HG03558 (cell line): ENCODE results near the gene LOC128125822.
"Not testable (repeated sequence)": the region's sequence is repeated elsewhere in the genome, so short reads cannot be mapped to it uniquely, and the experiment has no call there.

Experiments
- ATAC-seq: cut with Tn5 transposase; IDR thresholded peaks from one replicate; pipeline ENCODE4 v1.9.1; 2021; ENCODE audit warnings: moderate number of reproducible peaks; ENCODE audit not compliant: unreplicated experiment; ENCODE audit errors: extremely low read depth

The LOC128125822 gene

DNA sequence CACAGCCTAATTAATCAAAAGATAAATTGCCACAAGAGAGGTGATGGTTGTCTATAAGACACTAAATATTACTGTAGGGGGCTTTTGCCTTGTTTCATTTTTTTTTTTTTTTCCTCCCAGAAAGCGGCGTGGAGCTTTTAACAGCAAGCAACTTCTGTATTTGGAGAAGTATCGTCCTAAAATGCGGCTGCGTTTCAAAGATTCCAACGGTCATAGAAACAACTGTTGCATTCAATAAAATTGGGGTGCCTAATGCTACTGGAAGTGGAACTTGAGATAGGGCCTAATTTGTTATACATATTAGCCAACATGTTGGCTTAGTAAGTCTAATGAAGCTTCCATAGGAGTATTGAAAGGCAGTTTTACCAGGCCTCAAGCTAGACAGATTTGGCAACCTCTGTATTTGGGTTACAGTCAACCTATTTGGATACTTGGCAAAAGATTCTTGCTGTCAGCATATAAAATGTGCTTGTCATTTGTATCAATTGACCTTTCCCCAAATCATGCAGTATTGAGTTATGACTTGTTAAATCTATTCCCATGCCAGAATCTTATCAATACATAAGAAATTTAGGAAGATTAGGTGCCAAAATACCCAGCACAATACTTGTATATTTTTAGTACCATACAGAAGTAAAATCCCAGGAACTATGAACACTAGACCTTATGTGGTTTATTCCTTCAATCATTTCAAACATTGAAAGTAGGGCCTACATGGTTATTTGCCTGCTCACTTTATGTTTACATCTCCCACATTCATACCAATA, 7.8 kb downstream of the LOC128125822 start:
- ATAC-seq: no peak

- ATAC-seq: no peak
Measured at GRCh38 chr6:63580704-63580961, 8.4 kb downstream of the LOC128125822 start.

- no peak for ATAC-seq
Measured at GRCh38 chr6:63581355-63582013, 9.2 kb downstream of the LOC128125822 start.

GRCh38 chr6:63582579-63583231, 10.4 kb downstream of the LOC128125822 start:
- no peak for ATAC-seq

DNA sequence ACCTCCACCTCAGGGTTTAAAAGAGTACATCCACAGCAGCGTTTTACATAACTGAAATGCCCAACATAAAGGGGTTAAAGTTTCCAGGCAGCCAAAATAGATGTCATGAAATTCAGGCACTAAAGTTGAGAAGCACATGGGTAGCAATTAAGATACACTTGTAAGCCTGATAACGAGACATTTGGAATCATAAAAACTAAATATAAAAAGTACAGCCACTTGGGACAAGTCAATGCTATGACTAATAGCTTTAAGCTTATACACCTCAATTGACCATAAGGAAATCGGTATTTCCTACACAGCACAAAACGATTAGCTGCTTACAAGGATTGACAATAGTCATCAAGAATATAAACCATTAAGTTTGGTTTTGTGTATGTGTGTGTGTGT, 11.8 kb downstream of the LOC128125822 start:
- no peak for ATAC-seq

GRCh38 chr6:63584566-63584965, 12.3 kb downstream of the LOC128125822 start:
- no peak for ATAC-seq

DNA sequence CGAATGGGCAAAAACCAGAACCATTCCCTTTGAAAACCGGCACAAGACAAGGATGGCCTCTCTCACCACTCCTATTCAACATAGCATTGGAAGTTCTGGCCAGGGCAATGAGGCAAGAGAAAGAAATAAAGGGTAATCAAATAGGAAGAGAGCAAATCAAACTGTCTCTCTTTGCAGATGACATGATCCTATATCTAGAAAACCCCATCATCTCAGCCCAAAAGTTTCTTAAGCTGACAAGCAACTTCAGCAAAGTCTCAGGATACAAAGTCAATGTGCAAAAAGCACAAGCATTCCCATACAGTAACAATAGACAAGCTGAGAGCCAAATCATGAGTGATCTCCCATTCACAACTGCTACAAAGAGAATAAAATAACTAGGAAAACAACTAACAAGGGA, 13.4 kb downstream of the LOC128125822 start:
- not testable (repeated sequence) for ATAC-seq

GRCh38 chr6:63589952-63590411, 17.7 kb downstream of the LOC128125822 start:
- no peak for ATAC-seq

DNA sequence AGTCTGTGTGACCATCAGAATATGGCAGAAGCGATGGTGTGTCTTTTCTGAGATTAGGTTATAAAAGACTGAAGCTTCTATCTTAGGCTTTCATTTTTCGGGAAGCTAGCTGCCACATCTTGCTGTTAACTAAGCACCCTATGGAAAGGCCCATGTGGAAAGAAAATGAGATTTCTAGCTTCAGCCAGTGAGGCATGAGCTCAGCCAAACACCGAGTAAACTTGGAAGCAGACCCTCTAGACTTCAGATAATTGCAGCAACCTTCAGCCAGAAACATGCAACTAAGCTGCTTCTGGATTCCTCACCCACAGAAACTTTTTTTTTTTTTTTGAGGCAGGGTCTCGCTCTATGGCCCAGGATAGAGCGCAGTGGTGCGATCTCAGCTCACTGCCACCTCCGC, 20.6 kb downstream of the LOC128125822 start:
- ATAC-seq: no peak

DNA sequence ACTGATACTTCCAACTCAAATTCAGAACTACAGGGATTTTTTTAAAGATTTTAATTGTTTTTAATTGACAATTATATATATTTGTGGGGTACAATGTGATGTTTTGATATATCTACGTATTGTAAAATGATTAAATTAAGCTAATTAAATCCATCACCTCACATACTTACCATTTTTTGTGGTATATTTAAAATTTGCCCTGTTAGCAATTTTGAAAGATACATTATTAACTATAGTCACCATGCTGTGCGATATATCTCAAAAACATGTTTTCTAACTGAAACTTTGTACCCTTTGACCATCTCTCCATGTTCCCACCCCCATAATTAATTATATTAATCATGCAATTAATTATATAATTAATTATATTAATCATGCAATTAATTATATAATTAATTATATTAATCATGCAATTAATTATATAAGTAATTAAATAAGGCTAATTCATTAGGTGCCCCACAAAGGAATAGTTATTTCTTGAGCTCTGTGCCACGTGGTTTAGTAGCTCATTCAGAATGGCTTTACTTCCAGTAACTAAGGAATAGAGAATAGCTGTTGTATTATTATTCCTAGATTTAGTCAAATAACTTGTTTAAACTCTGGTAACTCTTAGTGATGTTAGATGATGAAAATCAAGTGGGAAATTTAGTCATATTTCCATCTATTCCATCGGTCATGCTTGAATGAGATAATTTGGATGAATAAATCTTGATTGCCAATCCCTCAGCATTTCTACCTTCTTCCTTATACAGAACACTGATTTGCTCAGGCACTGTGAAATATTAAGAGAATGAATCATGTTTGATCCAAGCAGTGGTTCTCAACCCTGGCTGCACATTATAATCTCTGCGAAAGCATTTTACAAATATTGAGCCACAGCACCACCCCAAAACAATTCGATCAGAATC, 25.1 kb downstream of the LOC128125822 start:
- ATAC-seq: no peak

- peak; percentile 99 for ATAC-seq
Measured at GRCh38 chr6:63598049-63599036, 26.1 kb downstream of the LOC128125822 start.

DNA sequence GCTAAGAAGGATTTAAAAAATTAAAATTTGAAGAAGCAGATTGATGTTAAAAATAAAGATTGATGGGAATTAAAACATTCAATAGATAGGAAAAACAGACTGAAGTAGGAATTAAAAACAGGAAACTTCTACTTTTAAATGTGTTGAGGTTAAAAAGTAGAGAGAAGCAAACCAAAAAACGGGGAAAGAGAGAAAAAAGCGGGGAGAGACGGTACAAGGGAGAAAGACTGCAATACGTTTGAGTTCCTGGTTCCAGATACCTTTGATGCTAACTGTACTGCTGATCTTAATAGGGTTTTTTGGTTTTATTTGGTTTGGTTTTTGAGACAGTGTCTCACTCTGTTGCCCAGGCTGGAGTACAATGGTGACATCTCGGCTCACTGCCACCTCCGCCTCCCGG, 27.0 kb downstream of the LOC128125822 start:
- ATAC-seq: no peak

DNA sequence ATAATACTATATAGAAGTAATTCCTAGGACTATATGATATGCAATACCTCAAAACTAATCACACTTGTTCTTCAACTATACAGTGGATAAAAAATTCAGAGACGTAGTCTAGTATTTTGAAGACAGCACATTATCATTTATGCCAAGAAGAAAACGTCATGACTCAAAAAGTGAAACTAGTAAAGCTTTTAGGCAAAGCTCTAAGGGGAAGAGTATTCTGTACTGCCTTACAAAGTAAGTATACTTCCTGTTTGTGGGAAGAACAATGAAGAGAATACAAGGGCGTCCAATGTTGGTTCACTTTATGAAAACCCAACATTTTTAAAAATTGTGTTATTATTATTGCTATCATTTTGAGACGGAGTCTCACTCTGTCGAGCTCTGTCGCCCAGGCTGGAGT, 27.9 kb downstream of the LOC128125822 start:
- ATAC-seq: no peak

GRCh38 chr6:63609231-63609630, 37.0 kb downstream of the LOC128125822 start:
- no peak for ATAC-seq

DNA sequence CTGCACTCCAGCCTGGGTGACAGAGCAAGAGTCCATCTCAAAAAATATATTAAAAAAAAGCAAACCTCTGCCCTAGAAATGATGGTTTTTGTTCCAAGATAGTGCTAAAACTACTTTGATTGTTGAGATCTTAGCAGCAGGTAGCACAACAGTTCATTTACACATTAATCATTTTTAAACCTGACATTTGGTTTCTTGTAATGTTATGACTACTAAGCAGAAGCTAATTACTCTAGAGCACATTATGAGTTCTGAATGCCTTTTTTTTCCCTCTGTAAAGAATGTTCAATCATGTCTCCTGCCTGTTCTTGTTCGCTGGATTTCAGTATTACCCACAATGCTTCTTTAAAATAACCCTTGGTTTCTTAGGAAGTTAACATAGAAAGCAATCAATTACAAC, 38.7 kb downstream of the LOC128125822 start:
- ATAC-seq: no peak

GRCh38 chr6:63611560-63611959, 39.3 kb downstream of the LOC128125822 start:
- no peak for ATAC-seq

DNA sequence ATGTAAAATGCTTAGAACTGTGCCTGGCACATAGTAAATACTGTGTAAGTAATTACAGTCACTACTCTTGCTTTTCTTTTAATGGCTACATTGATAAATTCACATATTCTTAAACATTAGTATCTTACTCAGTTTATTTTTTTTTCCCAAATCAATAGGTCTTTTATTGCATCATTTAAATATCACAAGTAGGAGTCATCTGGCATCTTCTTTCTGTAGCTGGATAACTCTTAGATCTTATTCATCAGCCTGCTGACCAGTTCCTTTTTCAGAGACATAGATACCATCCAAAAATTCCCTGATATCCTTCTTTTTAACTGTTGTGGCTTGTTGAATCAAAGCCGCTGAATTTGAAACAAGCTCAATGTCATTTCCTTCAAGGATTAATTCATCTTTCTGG, 43.3 kb downstream of the LOC128125822 start:
- ATAC-seq: no peak
